ENCODE results near the gene POMGNT2.

The POMGNT2 gene

DNA sequence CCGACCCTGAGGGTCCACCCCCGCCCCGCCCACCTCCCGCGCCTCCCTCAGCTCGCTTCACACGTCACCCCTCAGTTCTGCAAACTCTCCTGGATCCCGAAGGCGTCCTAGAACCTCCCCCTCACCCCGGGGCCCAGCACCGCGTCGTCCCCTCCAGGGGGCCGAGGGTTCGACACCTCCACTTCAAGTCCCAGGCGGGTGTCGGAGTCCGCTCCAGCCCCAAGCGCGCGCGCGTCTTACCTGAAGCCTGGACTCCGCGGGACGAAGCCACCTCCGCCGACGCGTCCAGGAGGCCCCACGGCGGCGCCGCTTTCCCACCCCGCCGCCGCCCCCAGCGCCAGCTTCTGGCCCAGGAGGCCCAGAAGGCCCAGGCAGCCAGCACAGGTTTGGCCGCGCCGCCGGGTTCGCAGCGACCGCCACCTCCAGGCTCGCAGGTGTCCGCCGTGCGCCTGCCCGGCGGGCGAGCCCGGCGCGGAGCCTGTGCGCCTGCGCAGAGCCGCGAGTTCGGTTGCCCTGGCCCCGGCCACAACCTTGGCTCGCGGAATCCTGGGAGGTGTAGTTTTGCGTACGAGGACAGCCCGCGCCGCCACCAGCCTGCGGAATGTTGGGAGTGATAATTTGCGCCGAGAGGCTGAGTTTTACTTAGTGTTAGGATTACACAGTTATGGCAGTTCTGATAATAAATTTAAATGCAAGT is at the start of gene POMGNT2:
Gene POMGNT2 (minus strand): TSS at position 484 of the 697 bp plus-strand sequence. CDS start 24,648 bp downstream, outside the sequence.
- in situ Hi-C loops (cut with MboI; ENCODE audit: low sequenced_read_pairs) = no loop called here

GRCh38 chr3:43154980-43155379 is 49.1 kb upstream of the POMGNT2 start:
- in situ Hi-C loops (cut with MboI; ENCODE audit: low sequenced_read_pairs) = no loop called here

- in situ Hi-C loops (cut with MboI; ENCODE audit: low sequenced_read_pairs) = no loop called here
These were observed 47.6 kb upstream of the POMGNT2 start for GRCh38 chr3:43153216-43154083.

- in situ Hi-C loops (cut with MboI; ENCODE audit: low sequenced_read_pairs) = no loop called here
These were observed 46.8 kb upstream of the POMGNT2 start for GRCh38 chr3:43152649-43153048.

DNA sequence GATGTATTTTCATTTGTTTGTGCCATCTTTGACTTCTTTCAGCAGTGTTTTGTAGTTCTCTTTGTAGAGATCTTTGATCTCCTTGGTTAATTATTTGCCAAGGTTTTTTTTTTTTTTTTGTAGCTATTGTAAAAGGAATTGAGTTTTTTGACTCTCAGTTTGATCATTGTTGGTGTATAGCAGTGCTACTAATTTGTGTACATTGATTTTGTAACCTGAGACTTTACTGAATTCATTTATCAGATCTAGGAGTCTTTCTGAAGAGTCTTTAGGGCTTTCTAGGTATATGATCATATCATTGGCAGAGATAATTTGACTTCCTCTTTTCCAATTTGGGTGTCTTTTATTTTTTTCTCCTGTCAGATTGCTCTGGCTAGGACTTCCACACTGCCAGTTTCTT is 42.2 kb upstream of the POMGNT2 start:
- in situ Hi-C loops (cut with MboI; ENCODE audit: low sequenced_read_pairs) = no loop called here

DNA sequence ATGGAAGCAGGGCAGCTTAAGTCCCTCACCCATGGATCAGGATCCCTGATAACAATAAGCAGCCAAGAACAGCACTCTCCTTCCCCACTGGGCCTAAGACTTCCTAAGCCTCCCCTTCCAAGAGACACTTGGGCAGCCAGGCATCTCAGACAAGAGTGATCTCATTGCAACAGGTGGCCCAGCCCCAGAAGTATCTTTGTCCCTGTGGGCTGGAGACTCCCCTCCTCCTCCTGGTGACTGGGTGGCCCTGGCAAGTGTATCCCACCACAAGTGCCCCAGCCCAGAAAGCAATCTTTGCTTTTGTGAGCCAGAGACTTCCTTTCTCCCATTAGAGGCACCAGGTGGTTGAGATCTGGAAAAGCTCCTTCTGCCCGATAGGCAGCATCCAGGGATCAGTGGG is 40.7 kb upstream of the POMGNT2 start:
- in situ Hi-C loops (cut with MboI; ENCODE audit: low sequenced_read_pairs) = no loop called here

GRCh38 chr3:43144761-43145490 is 39.0 kb upstream of the POMGNT2 start:
- in situ Hi-C loops (cut with MboI; ENCODE audit: low sequenced_read_pairs) = no loop called here

DNA sequence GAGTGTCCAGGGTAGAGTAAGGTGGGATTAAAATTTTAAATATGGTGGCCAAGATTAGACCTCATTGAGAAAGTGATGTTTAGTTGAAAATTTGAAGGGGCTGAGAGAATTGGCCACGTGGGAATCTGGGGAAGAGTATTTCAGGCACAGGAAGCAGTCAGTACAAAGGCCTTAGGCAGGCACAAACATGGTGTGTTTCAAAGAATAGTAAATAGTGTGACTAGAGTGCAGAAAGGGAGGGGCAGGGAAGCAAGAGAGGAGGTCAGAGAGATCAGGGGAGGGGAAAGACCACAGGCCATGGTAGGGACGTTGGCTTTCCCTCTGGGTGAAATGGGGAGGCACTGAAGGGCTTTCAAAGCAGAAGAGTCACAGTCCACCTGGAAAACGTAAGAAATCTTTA is 36.6 kb upstream of the POMGNT2 start:
- in situ Hi-C loops (cut with MboI; ENCODE audit: low sequenced_read_pairs) = no loop called here

DNA sequence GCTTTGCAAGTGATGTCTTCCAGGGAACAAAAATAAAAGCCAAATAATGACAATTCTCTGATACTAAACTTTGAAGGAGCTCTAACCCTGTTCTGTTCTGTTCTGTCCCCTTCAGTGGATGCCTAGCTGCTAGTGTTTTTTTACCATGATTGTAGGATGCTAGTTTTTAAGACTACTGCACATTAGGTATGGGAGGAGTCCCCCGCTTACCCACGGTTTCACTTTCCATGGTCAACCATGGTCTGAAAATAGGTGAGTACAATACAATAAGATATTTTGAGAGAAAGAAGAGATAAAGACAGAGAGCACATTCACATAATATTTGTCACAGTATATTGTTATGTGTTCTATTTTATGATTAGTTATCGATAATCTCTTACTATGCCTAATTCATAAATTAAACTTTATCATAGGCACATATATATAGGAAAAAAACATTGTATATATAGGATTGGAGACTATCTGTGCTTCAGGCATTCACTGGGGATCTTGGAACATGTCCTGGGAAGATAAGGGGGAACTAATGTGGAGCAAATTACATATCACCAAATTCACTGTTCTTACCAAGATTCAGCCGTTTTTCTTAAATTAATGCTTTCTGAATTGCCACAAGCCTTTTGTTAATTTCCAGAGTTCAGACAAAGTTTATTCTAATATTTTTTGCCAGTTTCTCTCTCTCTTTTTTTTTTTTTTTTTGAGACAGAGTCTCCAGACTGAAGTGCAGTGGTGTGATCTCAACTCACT is 32.8 kb upstream of the POMGNT2 start:
- in situ Hi-C loops (cut with MboI; ENCODE audit: low sequenced_read_pairs) = no loop called here

GRCh38 chr3:43132870-43133636 is 27.2 kb upstream of the POMGNT2 start:
- in situ Hi-C loops (cut with MboI; ENCODE audit: low sequenced_read_pairs) = no loop called here

DNA sequence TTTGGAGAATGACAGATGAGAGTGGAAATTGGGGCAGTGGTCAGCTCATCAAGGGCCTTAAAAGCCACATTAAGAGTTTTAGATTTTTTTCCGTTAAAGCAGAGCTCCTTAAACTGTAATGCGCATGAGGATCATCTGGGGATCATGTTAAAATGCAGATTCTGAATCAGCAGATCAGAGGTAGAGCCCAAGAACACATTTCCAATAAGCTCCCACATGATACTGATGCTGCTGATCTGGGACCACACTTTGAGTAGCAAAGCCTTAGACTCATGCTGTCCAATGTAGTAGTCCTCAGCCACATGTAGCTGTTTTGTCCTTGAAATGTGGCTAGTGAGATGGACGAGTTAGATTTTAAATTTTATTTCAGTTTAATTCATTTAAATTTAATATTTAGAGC is 26.3 kb upstream of the POMGNT2 start:
- in situ Hi-C loops (cut with MboI; ENCODE audit: low sequenced_read_pairs) = no loop called here

GRCh38 chr3:43128464-43128863 is 22.6 kb upstream of the POMGNT2 start:
- in situ Hi-C loops (cut with MboI; ENCODE audit: low sequenced_read_pairs) = no loop called here

- in situ Hi-C loops (cut with MboI; ENCODE audit: low sequenced_read_pairs) = no loop called here
These were observed 20.7 kb upstream of the POMGNT2 start for GRCh38 chr3:43126536-43126935.

GRCh38 chr3:43123895-43124294 is 18.0 kb upstream of the POMGNT2 start:
- in situ Hi-C loops (cut with MboI; ENCODE audit: low sequenced_read_pairs) = no loop called here

DNA sequence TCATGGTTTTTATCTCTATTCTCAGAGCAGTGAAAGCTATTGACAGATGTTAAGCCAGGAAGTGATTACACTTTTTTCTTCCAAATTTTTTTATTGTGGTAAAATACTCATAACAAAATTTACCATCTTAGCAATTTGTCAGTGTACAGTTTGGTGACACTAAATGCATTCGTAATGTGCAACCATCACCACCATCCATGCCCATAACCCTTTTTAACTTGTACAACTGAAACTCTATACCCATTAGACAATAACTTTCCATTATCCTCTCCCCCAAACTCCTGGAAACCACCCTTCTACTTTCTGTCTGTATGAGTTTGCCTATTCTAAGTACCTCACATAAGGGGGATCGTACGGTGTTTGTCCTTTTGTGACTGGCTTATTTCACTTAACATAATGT is 15.1 kb upstream of the POMGNT2 start:
- in situ Hi-C loops (cut with MboI; ENCODE audit: low sequenced_read_pairs) = no loop called here

- in situ Hi-C loops (cut with MboI; ENCODE audit: low sequenced_read_pairs) = no loop called here
These were observed 11.4 kb upstream of the POMGNT2 start for GRCh38 chr3:43117257-43117656.

- in situ Hi-C loops (cut with MboI; ENCODE audit: low sequenced_read_pairs) = no loop called here
These were observed 7.8 kb upstream of the POMGNT2 start for GRCh38 chr3:43113671-43114070.

- in situ Hi-C loops (cut with MboI; ENCODE audit: low sequenced_read_pairs) = no loop called here
These were observed 382 bp upstream of the POMGNT2 start for GRCh38 chr3:43106293-43106628.

- in situ Hi-C loops (cut with MboI; ENCODE audit: low sequenced_read_pairs) = no loop called here
These were observed 951 bp downstream of the POMGNT2 start for GRCh38 chr3:43104660-43105595.
